NCI-H1092 (cell line): ENCODE measurements around the gene LRRC59.

Experiments used
- DNase-seq: peaks from one replicate; lab custom pipeline; 2025; lab: John Stamatoyannopoulos, UW

Gene LRRC59

DNA sequence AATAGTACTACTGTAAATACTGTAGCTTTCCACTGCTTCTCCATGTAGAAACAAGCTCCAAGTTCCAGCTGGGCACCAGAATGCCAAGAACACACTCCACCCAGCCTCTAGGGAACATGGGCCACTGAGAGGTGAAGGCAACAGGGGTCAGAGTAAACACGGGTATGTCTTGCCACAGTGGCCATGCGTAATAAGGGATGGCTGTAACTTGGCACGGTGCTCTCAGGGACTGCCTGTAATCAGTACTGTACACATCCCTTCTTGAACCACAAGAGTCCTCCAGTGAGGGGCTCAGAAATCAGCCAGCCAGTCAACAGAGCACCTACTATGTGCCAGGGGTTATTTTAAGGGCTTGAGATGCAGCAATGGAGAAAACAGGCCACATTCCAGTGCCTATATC lies 10.8 kb downstream of the LRRC59 start:
- DNase-seq = no peak

DNA sequence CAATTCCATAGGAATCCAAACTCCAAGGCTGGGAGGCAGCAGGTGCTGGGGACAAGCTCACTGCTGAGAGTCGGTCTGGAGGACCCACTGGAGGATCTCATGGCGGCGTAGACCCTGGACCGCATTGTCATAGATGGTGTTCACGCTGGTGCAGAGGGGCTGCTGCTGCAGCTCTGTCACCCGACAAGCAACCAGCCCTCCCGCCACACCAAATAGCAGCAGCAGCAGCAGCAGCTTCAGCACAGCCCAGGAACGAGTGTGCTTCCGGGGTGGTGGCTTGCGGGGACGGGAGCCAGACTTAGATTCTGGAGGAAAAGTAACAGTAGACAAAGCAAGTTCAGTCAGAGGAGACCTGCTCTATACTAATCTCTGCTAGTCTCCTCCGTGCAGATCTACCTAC lies 14.4 kb downstream of the LRRC59 start:
- DNase-seq = no peak

DNA sequence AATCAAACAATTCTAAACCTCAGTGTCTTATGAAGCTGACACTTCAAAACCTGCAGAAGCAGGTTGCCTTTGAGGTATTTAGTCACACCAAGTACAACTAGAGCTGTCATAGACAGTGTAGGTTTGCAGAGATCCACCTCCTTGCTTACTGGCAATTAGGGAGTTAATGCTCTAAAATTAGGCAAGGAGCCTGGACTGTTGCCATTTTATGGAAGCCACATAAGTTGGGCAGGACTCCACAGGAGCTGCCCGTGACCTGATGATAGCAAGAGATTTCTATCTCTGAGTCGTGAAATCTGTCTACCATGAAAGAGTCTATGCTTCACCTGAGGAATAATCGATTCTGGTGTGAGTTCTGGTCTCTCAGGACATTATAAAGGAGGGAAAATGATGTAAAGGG lies 15.4 kb downstream of the LRRC59 start:
- DNase-seq = no peak

DNA sequence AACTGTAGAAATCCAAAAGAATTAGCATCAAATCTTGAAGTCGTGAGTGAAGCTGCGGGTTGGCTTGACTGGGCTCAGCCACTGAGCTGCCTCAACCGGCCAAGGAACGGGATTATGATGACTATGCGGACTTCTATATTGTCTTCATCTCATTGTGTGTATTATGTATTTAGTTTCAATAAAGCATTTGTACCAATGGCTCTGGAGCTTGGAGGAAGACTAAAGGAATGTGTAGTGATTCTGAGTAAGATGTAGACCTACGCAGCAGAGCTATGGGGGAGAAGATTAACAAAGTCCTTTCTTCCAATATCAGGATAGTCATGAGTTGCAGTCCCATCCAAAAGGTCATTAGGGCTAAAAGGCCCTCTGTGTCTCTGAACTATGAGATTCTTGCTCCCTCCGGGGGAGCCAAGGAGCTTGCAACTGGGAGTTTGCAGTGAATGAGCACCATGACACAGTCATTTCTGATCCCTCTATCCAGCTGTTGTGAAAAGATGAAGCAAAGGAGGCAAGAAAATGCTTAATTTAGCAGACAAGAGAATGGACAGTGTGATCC lies 16.0 kb downstream of the LRRC59 start:
- no peak for DNase-seq

DNA sequence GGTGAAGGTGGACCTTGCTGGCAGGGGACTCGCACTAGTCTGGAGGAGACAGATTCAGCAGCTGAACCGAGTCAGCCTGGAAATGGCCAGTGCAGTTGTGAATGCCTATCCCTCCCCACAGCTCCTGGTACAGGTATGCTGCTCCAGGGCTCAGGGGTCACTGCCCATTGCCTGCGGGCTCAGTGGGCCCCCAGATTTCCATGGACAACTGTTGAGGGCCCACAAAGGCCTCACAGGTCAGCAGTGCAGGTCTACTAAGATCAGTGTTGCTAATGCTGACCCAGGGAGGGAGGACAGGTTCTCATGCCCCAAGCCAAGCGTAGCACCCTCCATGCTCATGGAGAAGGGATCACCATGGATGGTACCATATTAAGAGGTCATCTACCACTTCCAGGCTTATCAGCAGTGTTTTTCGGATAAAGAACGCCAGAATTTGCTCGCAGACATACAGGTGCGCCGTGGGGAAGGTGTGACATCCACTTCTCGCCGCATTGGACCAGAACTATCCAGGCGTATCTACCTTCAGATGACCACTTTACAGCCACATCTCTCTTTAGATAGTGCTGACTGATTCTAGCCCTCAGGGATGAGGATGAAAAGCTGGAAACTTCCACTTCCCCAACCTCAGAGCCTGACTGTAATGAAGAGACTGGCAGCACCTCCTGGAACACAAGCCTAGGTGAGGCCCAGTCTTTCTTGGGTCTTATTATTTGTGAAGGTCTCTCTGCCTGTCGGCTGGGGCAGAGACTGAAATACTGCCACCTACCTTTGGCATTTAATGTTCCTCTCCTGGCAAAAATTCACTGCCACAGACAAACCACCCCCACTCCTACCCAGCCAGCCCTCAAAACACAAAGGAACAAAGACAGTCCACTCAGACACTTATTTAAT lies 16.7 kb downstream of the LRRC59 start:
- no peak for DNase-seq

DNA sequence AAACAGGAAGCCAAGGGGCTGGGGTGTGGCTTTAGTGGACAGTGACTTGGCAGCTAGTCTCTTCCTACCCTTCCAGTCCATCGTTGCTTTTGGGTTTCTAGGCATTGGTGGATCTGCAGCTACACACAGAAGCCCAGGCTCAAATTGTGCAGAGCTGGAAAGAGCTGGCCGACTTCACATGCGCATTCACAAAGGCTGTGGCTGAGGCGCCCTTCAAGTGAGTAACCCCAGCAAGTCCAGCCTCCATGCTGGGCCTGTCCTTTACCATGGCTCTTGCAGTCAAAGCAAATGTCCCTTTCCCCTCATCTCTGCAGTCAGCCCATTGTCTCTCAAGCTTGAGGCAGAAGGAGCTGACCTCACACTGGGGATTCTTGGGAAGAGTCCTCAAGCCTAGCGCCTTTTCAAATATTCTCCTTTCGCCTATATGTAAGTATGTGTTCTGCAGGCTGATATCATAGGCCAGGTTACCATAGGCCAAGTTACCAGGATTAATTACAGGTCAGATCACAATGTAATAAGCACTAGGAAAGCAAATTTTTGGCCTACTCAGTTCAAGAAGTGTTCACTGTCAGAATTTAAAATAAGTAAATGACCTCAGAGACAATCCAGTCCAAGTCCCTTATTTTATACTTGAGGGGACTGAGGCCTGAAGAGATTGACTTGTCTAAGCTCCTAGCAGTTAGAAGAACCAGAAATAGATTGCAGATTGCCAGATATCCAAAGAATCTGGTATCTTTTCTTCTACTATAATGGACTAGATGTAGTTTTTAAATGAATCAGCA lies 17.8 kb downstream of the LRRC59 start:
- no peak for DNase-seq

DNA sequence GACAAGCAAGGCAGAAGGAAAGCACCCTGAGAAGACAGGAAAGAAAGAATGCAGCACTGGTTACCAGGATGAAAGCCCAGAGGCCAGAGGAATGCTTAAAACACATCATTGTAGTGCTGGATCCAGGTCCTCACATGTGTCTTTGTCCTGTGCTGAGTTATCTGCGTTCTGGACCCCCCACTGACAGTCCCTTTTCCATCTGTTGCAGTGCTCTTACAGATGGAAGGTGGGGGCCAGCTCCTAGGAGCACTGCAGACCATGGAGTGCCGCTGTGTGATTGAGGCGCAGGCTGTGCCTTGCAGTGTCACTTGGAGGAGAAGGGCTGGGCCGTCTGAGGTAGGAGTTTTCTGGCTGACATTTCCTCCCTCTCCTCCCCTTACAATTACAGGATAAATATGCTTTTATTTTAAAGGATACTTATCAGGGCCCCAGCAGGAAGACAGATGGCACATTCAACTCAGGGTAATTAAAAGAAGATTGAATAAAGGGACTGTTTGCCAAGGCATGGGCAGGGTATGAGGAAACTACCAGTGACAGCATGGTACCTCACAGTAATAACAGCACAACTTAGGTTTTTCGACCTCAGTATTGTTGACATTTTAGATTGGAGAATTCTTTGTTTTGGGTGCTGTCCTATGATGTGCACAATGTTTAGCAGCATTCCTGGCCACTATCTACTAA lies 21.3 kb downstream of the LRRC59 start:
- no peak for DNase-seq

DNA sequence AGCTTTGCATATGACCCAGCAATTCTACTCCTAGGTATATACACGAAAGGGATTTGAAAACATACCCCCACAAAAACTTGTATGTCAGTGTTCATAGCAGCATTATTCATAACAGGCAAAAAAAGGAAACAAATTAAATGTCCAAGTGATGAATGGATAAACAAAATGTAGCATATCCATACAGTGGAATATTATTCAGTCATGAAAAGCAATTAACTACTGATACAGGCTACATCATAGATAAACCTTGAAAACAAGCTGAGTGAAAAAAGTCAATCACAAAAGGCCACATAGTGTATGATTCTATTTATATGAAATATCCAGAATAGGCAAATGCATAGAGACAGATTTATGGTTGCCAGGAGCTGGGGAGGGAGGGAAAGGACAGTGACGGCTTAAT lies 23.6 kb downstream of the LRRC59 start:
- no peak for DNase-seq

DNA sequence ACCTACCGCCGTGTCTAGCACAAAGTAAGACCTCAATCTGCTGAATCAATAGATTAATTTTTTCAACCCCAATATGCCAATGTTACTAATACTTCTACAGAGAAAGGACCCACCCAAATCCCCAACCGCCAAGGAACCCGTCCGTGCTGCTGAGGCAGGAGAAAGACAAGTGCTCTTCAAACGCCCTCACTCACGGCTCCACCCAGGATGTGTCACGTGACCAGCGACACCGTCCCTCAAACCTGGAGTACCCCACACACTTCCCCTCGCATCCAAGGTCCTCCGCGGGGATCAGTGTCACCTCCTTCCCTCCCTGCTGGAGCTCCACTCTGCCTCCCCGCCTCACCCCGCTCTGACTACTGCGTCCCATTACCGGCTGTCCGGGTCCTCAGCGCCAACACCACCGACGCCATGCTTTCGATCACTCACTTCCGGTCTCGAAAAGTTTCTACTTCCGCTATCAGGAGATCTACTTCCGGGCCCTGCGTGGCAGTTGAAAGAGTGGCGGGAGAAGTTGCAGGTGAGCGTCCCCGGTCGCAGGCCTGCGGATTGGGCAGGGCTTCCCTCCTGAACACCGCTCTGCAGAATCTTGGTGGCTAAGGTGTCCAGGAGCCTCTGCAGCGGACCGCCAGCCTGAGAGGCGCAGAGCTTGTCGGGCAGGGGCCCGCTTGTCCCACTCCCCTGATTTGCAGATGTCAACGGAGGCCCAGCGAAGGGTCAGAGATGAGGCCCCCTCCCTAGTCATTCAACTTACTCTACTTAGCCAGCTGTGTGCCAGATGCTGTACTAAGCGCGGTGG lies 24.4 kb downstream of the LRRC59 start, which contains the start of the genes EME1 and MRPL27:
Gene EME1 (plus strand): TSS at position 472 of the 799 bp plus-strand sequence. CDS start 1,980 bp downstream, outside the sequence.
Gene MRPL27 (minus strand): TSS at position 427 of the 799 bp plus-strand sequence. CDS start 14 bp downstream, at position 413.
- peak; percentile 82 for DNase-seq

DNA sequence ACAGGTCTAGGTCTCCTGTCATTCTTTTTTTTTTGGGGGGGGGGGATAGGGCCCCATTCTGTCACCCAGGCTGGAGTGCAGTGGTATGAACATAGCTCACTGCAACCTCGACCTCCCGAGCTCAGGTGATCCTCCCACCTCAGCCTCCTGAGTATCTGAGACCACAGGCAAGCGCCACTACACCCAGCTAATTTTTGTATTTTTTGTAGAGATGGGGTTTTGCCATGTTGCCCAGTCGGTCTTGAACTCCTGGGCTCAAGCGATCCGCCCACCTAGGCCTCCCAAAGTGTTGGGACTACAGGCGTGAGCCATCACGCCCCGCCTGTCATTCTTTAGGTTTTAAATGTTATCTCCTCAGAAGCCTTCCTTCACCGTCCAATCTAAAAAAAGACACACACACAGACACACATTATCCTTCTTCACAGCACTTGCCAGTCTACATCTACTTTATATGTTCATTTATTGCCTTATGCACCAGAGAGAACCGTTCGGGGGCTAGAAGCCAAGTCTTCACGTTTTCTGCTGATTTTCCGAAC lies 25.0 kb downstream of the LRRC59 start:
- no peak for DNase-seq

DNA sequence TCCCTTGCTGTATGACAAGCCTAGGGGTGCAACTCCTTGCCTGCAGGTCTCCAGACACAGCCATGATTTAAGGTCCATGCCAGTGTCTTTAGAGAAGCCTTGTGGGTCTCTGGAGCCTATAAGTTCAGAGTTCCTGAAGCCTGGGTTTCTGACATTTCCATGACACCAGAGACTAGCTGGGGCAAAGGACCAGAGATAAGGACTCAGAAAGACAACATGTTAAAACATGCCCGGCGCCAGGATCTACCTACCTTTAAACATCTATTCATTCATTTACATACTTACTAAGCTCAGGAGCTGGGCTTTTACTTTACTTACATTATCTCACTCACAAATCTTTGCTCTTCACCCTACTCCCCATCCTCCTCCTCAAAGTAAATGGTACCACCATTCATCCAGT lies 25.8 kb downstream of the LRRC59 start:
- DNase-seq = no peak

DNA sequence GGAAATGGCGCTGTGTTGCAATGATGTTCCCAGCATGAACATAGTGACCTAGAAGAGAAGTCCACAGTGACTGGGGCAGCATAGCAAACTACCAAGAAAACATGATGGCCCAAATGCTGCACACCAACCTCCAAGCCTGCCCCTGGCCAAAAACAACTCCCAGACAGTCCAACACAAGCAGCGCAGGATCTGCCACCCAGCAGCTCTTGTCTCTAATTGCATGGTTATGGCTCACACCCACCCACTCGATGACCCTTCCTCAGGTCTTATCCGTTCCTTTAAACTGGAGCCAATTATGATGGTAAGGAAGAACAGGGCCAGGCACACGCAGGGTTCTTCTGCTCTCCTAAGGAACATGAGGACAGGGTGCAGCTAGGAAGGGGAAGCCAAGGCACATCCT lies 27.3 kb downstream of the LRRC59 start:
- no peak for DNase-seq

DNA sequence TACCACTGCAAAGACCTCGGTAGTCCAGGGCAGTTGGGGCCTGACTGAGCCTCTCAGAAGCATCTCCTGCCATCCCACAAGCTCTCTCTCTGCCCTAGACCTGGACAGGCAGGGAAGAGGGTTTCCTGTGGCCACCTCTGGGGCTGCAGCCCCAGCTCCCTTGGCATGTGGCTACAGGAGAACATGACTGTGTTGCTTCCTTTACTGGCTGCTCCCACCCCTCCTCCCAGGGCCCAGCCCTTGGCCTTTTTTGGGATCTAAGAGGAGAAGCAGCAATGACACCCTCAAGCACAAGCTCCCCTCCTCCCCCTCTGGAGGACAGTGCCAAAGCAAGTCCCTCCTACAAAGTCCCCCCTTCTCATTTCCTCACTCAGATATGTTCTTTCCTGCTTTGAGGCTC lies 29.9 kb downstream of the LRRC59 start:
- no peak for DNase-seq

DNA sequence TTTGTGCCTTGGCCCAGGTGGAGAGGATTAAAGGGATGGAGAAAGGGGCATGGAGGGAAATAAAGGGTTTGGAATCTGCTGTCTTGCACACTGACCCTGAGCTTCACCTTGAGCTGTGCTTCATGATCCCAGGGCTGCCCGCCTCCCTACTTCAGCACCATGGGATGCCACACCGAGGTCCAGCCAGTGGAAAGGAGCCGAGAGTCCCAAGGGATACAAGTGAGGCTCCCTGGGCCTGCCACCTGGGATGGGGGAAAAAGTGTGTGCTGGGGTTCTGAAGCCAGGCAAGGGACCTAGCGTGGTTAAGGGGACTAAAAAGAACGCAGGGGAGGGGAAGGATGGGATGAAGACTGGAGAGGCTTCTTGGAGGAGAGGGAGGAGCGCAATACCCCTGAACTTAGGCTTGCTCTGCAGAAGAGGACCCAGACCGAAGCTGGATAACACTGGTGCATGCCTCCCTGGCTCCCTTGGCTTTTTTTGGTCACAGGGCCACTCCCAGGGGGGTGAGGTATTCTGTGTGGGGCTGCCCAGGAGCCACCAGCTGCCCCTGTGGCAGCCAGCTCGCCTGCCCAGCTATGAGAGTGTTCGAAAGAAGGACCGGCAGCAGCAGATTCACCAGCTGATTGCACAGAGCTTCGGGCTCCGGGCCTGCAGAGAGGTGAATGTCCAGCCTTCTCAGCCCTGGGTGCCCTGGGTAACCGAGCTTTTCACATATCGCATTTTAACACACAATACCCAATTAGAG lies 31.5 kb downstream of the LRRC59 start:
- no peak for DNase-seq

DNA sequence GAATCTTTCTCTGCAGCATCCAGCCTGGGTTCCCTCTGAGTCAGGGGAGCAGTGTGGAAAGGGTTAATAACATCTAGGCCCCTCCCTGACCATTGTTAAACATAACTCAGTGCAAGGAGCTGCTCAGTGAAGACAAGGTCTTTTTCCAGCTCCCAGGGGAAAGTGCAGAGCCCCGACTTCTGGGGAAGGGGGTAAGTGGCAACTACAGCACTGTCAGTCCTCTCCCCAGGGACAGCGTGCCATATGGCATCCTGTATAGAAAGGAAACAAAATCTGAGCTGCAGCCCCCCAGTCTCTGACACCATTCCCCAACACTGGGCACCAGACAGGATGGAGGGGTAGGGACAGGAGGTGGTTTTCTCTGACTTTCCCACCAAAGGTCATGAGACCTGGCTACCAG lies 32.2 kb downstream of the LRRC59 start:
- no peak for DNase-seq

DNA sequence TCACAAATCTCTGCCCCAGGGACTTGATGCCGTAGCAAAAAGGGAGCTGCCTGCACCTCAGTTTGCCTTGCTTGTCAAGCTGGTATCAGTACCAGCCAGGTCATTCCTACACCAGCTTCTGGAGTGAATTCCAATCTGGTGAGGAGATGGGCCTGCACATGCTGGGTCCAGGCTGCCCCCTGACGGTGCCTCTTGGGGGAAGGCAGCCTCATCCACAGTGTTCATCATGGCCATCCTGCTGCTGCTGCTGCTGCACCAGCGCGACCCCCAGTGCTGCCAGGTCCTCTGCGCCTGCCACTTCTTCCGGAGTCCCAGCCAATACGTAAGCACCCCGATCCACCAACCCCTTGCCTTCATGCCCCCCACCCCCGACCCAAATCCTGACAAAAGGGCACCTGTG lies 32.6 kb downstream of the LRRC59 start:
- DNase-seq = no peak

DNA sequence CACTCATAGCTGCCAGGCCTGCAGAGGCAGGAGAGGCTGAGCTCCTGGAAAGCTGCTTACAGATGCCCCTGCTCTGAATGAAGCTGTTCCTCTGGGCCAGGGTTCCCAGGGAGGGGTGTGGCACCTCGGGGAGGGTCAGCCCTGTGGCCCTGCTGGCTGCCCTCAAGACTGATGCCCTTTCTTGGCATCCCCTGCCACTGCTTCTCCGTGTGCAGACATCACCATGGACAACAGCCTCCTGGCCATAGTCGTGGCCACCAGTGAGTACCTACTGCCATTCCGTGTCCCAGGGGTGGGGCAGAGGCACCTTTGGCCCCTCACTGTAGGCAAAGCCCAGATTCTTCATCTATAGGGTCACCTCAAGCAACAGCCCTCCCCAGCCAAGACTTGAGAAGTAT lies 33.3 kb downstream of the LRRC59 start:
- no peak for DNase-seq

DNA sequence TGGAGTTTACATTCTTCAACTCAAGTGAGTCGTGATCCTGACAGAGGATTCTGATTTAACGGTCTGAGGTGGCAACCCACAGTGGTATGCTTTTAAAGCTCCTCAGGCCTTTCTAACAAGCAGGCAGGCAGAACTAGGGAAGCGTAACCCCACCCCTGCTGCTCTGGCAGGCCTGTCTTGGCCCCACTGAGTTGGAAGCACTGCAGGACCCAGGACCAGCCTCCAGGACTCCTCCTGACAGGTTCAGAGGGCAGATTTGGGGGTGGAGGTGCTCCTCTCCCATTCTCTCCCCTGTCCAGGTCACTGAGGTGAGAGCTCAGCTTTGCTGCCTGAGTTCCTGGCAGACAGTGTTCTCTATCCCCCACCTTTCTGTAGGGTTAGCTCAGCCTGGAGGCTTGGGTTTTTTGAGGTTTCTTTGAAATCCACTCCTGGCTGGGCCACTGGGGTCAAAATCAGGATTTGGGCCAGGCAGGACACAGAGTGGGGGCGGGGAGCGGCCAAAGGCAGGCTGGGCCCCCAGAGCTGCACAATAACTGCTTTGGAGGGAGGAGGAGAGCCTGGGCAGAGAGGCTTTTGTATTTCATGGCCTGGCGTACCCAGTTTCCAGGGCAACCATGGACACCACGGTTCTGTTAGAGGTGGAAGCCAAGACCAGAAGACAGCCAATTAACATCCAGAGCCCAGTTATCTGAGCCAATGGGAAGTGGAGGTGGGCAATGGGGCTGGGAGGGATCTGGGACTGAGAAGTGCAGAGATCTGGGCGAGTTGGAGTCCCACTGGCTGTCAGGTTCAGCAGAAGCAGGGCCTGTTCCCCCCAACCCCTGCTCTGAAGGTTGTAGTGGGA lies 33.9 kb downstream of the LRRC59 start:
- DNase-seq = no peak

DNA sequence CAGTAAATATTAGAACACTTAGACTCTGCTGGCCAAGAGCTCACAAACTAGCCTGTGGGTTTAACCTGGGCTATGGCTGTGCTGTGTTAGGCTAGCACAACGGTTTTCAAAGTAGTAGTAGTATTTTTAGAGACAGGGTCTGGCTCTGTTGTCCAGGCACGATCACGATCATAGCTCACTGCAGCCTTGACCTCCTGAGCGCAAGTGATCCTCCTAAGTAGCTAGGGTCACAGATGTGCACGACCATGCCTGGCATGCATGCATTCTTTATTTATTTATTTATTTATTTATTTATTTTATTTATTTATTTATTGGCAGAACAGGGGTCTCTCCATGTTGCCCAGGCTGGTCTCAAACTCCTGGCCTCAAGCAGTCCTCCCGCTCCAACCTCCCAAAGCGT lies 34.7 kb downstream of the LRRC59 start:
- no peak for DNase-seq
